SK-N-SH (cell line): Measurements from ENCODE around the gene DXO. TPM values are rescaled to one million over a fixed set of nuclear protein-coding genes. Genes with fewer than 3 reads are reported as not detected.

ENCODE experiments used
- CTCF ChIA-PET: fragments of 300-600, 350-600 bp; formaldehyde crosslinking; extraction: SDS; loops from one replicate; lab custom pipeline; 2021; lab: Yijun Ruan, JAX
- POLR2A ChIA-PET: fragments of 350-600 bp; sonication (Branson Sonifier 250); formaldehyde crosslinking; extraction: SDS; loops from one replicate; lab custom pipeline; 2020; ENCODE audit warnings: antibody characterized with exemption, inconsistent platforms; lab: Yijun Ruan, JAX
- DNase-seq: peaks from one replicate; pipeline ENCODE4 v3.0.0; 2012
- H2AFZ ChIP-seq: fragments of 200-600 bp; sonication (generic); 2 replicates; pipeline ENCODE4 v1.8.1; 2016; ENCODE audit warnings: antibody characterized with exemption, mild to moderate bottlenecking, low read depth
- H3F3A ChIP-seq: fragments of 200-600 bp; sonication (generic); replicated peaks from 2 replicates; pipeline ENCODE3; 2016; ENCODE audit warnings: antibody characterized with exemption, mild to moderate bottlenecking; ENCODE audit not compliant: insufficient read depth
- H3K27ac ChIP-seq, 2 experiments: fragments of 200-500 bp in 1 of 2; fragments of 200-600 bp in 1 of 2; sonication (Bioruptor generic) in 1 of 2; sonication (generic), shearing (Covaris generic) in 1 of 2; 2 replicates each; pipeline versions ENCODE4 v1.5.1 to v1.6.1; 2014 to 2016; ENCODE audit warnings: low read depth in 2 of 2, inconsistent platforms in 1 of 2, low read length in 1 of 2, mild to moderate bottlenecking in 1 of 2, mixed read lengths in 1 of 2
- H3K27me3 ChIP-seq: fragments of 200-600 bp; sonication (generic), shearing (Covaris generic); 2 replicates; pipeline ENCODE4 v1.6.1; 2016; ENCODE audit warnings: mixed run types; ENCODE audit not compliant: insufficient read depth
- H3K36me3 ChIP-seq, 2 experiments: fragments of 200-500 bp in 1 of 2; fragments of 200-600 bp in 1 of 2; sonication (Bioruptor generic) in 1 of 2; sonication (generic) in 1 of 2; replicated peaks in 1 of 2; 2 replicates each; pipeline versions ENCODE3 to v1.5.1; 2014 to 2016; ENCODE audit warnings: low read length in 1 of 2, mild to moderate bottlenecking in 1 of 2; ENCODE audit not compliant: insufficient read depth in 2 of 2, control insufficient read depth in 1 of 2
- H3K4me1 ChIP-seq, 2 experiments: fragments of 200-500 bp in 1 of 2; fragments of 200-600 bp in 1 of 2; sonication (Bioruptor generic) in 1 of 2; sonication (generic), shearing (Covaris generic) in 1 of 2; 2 replicates each; pipeline versions ENCODE4 v1.5.1 to v1.6.1; 2014 to 2016; ENCODE audit warnings: low read depth in 1 of 2, low read length in 1 of 2, mixed run types in 1 of 2; ENCODE audit not compliant: insufficient read depth in 2 of 2, control insufficient read depth in 1 of 2
- H3K4me2 ChIP-seq: fragments of 200-600 bp; sonication (generic), shearing (Covaris generic); 2 replicates; pipeline ENCODE4 v1.6.1; 2017; ENCODE audit warnings: mixed run types
- H3K4me3 ChIP-seq, 2 experiments: fragments of 200-500 bp in 1 of 2; fragments of 200-600 bp in 1 of 2; sonication (Bioruptor generic) in 1 of 2; sonication (generic), shearing (Covaris generic) in 1 of 2; 2 replicates each; pipeline versions ENCODE4 v1.5.1 to v1.8.1; 2014 to 2016; ENCODE audit warnings: low read depth in 2 of 2, inconsistent platforms in 1 of 2, low read length in 1 of 2, mild to moderate bottlenecking in 1 of 2, mixed read lengths in 1 of 2, moderate library complexity in 1 of 2
- H3K79me2 ChIP-seq: fragments of 200-600 bp; sonication (generic); 2 replicates; pipeline ENCODE4 v1.8.1; 2017; ENCODE audit warnings: mild to moderate bottlenecking; ENCODE audit not compliant: insufficient read depth
- H3K9ac ChIP-seq: fragments of 200-600 bp; sonication (generic); 2 replicates; pipeline ENCODE4 v1.6.1; 2017; ENCODE audit warnings: mixed run types
- H3K9me2 ChIP-seq: fragments of 200-600 bp; sonication (generic); 2 replicates; pipeline ENCODE4 v1.6.1; 2017; ENCODE audit warnings: mixed run types
- H3K9me3 ChIP-seq: fragments of 200-600 bp; sonication (generic); 2 replicates; pipeline ENCODE4 v1.6.1; 2017; ENCODE audit warnings: mixed run types, mild to moderate bottlenecking, moderate library complexity
- H4K20me1 ChIP-seq: fragments of 200-600 bp; sonication (generic); 2 replicates; pipeline ENCODE4 v1.6.1; 2017; ENCODE audit warnings: mild to moderate bottlenecking, mixed run types; ENCODE audit not compliant: insufficient read depth
- ELF1 ChIP-seq: IDR thresholded peaks from 2 replicates; pipeline ENCODE4 v1.4.0; 2012
- EP300 ChIP-seq, 2 experiments: IDR thresholded peaks; 2 replicates each; pipeline versions ENCODE4 v1.4.0 to v1.6.1; 2012; ENCODE audit warnings: borderline replicate concordance in 1 of 2, low read depth in 1 of 2, low read length in 1 of 2
- EZH2phosphoT487 ChIP-seq: fragments of 200-600 bp; sonication (generic); IDR thresholded peaks from 2 replicates; pipeline ENCODE4 v1.6.1; 2017; ENCODE audit warnings: low read depth, mixed run types, mild to moderate bottlenecking, antibody characterized with exemption, moderate library complexity, borderline replicate concordance
- FOXM1 ChIP-seq: IDR thresholded peaks from 2 replicates; pipeline ENCODE4 v1.4.0; 2012; ENCODE audit warnings: low read depth, mild to moderate bottlenecking
- GABPA ChIP-seq: IDR thresholded peaks from 2 replicates; pipeline ENCODE4 v1.4.0; 2012; ENCODE audit warnings: low read depth, mild to moderate bottlenecking
- GATA2 ChIP-seq: sonication (generic); formaldehyde crosslinking; IDR thresholded peaks from 2 replicates; pipeline ENCODE4 v1.5.0; 2020; ENCODE audit warnings: mild to moderate bottlenecking, missing genetic modification reagents
- IRF3 ChIP-seq: fragments of 150-350 bp; IDR thresholded peaks from 2 replicates; pipeline ENCODE4 v1.6.1; 2016; ENCODE audit warnings: mild to moderate bottlenecking, low read depth, low read length
- JUND ChIP-seq: IDR thresholded peaks from 2 replicates; pipeline ENCODE4 v1.4.0; 2012
- MEF2A ChIP-seq: IDR thresholded peaks from 2 replicates; pipeline ENCODE4 v1.4.0; 2012; ENCODE audit warnings: low read depth, borderline replicate concordance
- NFIC ChIP-seq: IDR thresholded peaks from 2 replicates; pipeline ENCODE4 v1.4.0; 2012; ENCODE audit warnings: borderline replicate concordance
- NRF1 ChIP-seq: IDR thresholded peaks from 2 replicates; pipeline ENCODE4 v1.6.1; 2012; ENCODE audit warnings: low read depth, mild to moderate bottlenecking, low read length
- POLR2AphosphoS5 ChIP-seq: IDR thresholded peaks from 2 replicates; pipeline ENCODE4 v1.6.1; 2012; ENCODE audit warnings: low read depth, low read length
- RCOR1 ChIP-seq: fragments of 150-350 bp; IDR thresholded peaks from 2 replicates; pipeline ENCODE4 v1.6.1; 2017; ENCODE audit warnings: antibody characterized with exemption, low read length
- RXRA ChIP-seq: IDR thresholded peaks from 2 replicates; pipeline ENCODE4 v1.4.0; 2012; ENCODE audit warnings: low read depth, mild to moderate bottlenecking, borderline replicate concordance
- TAF1 ChIP-seq: IDR thresholded peaks from 2 replicates; pipeline ENCODE4 v1.6.1; 2012; ENCODE audit warnings: low read depth, mild to moderate bottlenecking, low read length, moderate library complexity, borderline replicate concordance
- TEAD4 ChIP-seq: IDR thresholded peaks from 2 replicates; pipeline ENCODE4 v1.4.0; 2012; ENCODE audit warnings: mild to moderate bottlenecking, borderline replicate concordance; ENCODE audit not compliant: insufficient read depth
- WGBS: methylation state at CpG from one replicate; pipeline ENCODE4 v1.1.6; 2017; ENCODE audit warnings: low lambda C conversion rate; 5-methylcytosine and 5-hydroxymethylcytosine counted together
- polyA plus RNA-seq, 3 experiments: library from polyadenylated mRNA; depleted of rRNA; stranded (reverse); fragments of >200 nt; gene quantifications; 2 replicates each; pipeline ENCODE4 v1.2.3, GENCODE V29; 2012
- TF ChIP-seq, protein P1 (sequence below): IDR thresholded peaks from 2 replicates; pipeline ENCODE4 v1.6.1; 2012; ENCODE audit warnings: mild to moderate bottlenecking, low read depth, low read length, moderate library complexity
- TF ChIP-seq, protein P2 (sequence below): IDR thresholded peaks from 2 replicates; pipeline ENCODE4 v1.4.0; 2012; ENCODE audit warnings: low read depth
- TF ChIP-seq, protein P3 (sequence below): IDR thresholded peaks from 2 replicates; pipeline ENCODE4; 2012
- TF ChIP-seq, protein P4 (sequence below): fragments of 150-350 bp; IDR thresholded peaks from 2 replicates; pipeline ENCODE4 v1.6.1; 2017; ENCODE audit warnings: antibody characterized with exemption, low read length, low read depth, borderline replicate concordance

Gene DXO
- polyA plus RNA-seq, 1 of the 3 experiments (the other 2 are of a cell fraction): 25.3 TPM

DNA sequence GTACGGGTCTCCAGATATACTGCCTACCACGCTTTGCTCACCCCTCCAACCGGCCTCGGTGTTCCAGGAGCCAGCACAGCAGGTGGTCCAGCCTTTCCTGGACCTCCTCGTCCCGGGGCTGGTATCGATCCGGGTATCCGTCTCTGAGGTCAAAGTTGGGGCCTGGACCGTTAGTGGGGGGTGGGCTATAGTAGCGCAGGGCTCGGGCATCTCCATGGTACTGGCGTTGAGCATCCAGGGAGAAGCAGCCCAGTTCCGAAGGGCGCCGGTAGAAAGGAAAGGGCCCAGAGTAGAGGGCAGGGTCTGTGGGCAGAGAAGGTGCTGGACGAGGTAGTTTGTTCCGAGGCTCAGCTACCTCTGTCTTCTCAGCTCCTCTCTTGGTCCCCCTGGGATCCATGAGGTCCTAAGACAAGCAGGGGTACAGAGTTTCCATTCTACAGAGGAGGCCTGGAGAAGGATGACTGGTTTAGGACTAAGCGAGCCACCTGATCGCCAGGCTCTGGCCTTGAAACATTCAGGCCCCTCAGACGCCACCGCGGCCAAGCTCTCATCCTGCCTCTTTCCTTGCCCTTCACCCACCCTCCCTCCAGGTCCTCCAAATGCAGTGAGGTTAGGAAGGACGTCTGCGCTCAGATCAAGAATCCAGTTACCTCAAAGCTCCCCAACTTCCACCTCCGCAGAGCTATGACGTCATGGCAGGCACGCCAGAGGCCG is 502 bp downstream of the DXO start:
- no peaks in the 10 kb centered on the region for H3K9me3 ChIP-seq
- H3K4me2 ChIP-seq: peak overlapping the region; percentile 99
- TF ChIP-seq TEAD4: no peak
- TF ChIP-seq RCOR1: no peak
- TF ChIP-seq POLR2AphosphoS5: no peak; the same call in 1 of the 2 replicates
- TF ChIP-seq FOXM1: no peak
- no peak for TF ChIP-seq EP300 (IDR thresholded peaks at IDR 0.05; ENCODE audit: borderline replicate concordance in 1 of 2, low read depth in 1 of 2, low read length in 1 of 2)
- no peak for TF ChIP-seq GABPA
- TF ChIP-seq JUND: no peak
- no peak for TF ChIP-seq TAF1
- TF ChIP-seq RXRA: no peak
- no peak for TF ChIP-seq IRF3
- TF ChIP-seq, protein P1, sequence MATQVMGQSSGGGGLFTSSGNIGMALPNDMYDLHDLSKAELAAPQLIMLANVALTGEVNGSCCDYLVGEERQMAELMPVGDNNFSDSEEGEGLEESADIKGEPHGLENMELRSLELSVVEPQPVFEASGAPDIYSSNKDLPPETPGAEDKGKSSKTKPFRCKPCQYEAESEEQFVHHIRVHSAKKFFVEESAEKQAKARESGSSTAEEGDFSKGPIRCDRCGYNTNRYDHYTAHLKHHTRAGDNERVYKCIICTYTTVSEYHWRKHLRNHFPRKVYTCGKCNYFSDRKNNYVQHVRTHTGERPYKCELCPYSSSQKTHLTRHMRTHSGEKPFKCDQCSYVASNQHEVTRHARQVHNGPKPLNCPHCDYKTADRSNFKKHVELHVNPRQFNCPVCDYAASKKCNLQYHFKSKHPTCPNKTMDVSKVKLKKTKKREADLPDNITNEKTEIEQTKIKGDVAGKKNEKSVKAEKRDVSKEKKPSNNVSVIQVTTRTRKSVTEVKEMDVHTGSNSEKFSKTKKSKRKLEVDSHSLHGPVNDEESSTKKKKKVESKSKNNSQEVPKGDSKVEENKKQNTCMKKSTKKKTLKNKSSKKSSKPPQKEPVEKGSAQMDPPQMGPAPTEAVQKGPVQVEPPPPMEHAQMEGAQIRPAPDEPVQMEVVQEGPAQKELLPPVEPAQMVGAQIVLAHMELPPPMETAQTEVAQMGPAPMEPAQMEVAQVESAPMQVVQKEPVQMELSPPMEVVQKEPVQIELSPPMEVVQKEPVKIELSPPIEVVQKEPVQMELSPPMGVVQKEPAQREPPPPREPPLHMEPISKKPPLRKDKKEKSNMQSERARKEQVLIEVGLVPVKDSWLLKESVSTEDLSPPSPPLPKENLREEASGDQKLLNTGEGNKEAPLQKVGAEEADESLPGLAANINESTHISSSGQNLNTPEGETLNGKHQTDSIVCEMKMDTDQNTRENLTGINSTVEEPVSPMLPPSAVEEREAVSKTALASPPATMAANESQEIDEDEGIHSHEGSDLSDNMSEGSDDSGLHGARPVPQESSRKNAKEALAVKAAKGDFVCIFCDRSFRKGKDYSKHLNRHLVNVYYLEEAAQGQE: no peak
- no peak for TF ChIP-seq EZH2phosphoT487
- TF ChIP-seq GATA2: no peak
- TF ChIP-seq, protein P2, sequence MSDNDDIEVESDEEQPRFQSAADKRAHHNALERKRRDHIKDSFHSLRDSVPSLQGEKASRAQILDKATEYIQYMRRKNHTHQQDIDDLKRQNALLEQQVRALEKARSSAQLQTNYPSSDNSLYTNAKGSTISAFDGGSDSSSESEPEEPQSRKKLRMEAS: no peak
- no peak for TF ChIP-seq NFIC
- TF ChIP-seq, protein P3, sequence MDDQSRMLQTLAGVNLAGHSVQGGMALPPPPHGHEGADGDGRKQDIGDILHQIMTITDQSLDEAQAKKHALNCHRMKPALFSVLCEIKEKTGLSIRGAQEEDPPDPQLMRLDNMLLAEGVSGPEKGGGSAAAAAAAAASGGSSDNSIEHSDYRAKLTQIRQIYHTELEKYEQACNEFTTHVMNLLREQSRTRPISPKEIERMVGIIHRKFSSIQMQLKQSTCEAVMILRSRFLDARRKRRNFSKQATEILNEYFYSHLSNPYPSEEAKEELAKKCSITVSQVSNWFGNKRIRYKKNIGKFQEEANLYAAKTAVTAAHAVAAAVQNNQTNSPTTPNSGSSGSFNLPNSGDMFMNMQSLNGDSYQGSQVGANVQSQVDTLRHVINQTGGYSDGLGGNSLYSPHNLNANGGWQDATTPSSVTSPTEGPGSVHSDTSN: no peak
- TF ChIP-seq, protein P4, sequence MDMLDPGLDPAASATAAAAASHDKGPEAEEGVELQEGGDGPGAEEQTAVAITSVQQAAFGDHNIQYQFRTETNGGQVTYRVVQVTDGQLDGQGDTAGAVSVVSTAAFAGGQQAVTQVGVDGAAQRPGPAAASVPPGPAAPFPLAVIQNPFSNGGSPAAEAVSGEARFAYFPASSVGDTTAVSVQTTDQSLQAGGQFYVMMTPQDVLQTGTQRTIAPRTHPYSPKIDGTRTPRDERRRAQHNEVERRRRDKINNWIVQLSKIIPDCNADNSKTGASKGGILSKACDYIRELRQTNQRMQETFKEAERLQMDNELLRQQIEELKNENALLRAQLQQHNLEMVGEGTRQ: no peak
- TF ChIP-seq NRF1: no peak
- TF ChIP-seq MEF2A: no peak
- TF ChIP-seq ELF1: no peak
- H3K4me1 ChIP-seq: peaks cover 5 to 26% of the 10 kb centered on the region in 2 experiments; a peak in 3 of 4 replicates
- WGBS: 5% methylated on average over 23 of the region's 29 CpGs
- no peak for DNase-seq
- H3F3A ChIP-seq: peaks cover 10% of the 10 kb centered on the region
- ChIA-PET CTCF (interaction anchor here (0.7 to 5.2 kb wide), 5 partner anchors 12 to 425 kb away, joined by 3 to 29 read pairs (median 9); partner anchors contain the start of genes ATP6V1G2, NELFE and SKIC2), POLR2A (interaction anchor here (0.9 to 2.4 kb wide), 7 partner anchors 9 to 1000 kb away, joined by 3 to 14 read pairs (median 4); partner anchors contain the start of genes NELFE, SKIC2 and ZBTB12)
- H4K20me1 ChIP-seq: no peaks in the 10 kb centered on the region
- H3K9ac ChIP-seq: peak overlapping the region; percentile 95
- peak overlapping the region; percentile 95 to 97 for H3K27ac ChIP-seq
- peak overlapping the region; percentile 91 to 94 for H3K4me3 ChIP-seq
- H3K9me2 ChIP-seq: no peaks in the 10 kb centered on the region
- H2AFZ ChIP-seq: peak overlapping the region; percentile 82; the same call in 1 of the 2 replicates
- H3K79me2 ChIP-seq: peaks cover 47% of the 10 kb centered on the region
- H3K27me3 ChIP-seq: no peaks in the 10 kb centered on the region
- peaks cover 11 to 39% of the 10 kb centered on the region in 2 experiments for H3K36me3 ChIP-seq
